ENCODE measurements around the gene PTPN4.

PTPN4 gene

GRCh38 chr2:119764832-119765231 lies 5.1 kb downstream of the PTPN4 start:
- H3K4me3 ChIP-seq (ENCODE audit: low read length): no peak overlapping the region
- no peak for TF ChIP-seq ZNF274 (IDR thresholded peaks at IDR 0.05; ENCODE audit: low read depth, low read length)

GRCh38 chr2:119765433-119766002 lies 5.8 kb downstream of the PTPN4 start:
- TF ChIP-seq ZNF274 (IDR thresholded peaks at IDR 0.05; ENCODE audit: low read depth, low read length): no peak
- H3K4me3 ChIP-seq (ENCODE audit: low read length): no peak overlapping the region

- TF ChIP-seq ZNF274 (IDR thresholded peaks at IDR 0.05; ENCODE audit: low read depth, low read length): no peak
- no peak overlapping the region for H3K4me3 ChIP-seq (ENCODE audit: low read length)
Observed at GRCh38 chr2:119766944-119767343, 7.2 kb downstream of the PTPN4 start.

- no peak for TF ChIP-seq ZNF274 (IDR thresholded peaks at IDR 0.05; ENCODE audit: low read depth, low read length)
- H3K4me3 ChIP-seq (ENCODE audit: low read length): no peak overlapping the region
Observed at GRCh38 chr2:119768742-119769141, 9.0 kb downstream of the PTPN4 start.

- H3K4me3 ChIP-seq (ENCODE audit: low read length): no peak overlapping the region
- no peak for TF ChIP-seq ZNF274 (IDR thresholded peaks at IDR 0.05; ENCODE audit: low read depth, low read length)
Observed at GRCh38 chr2:119769645-119770044, 9.9 kb downstream of the PTPN4 start.

GRCh38 chr2:119771331-119771730 lies 11.6 kb downstream of the PTPN4 start:
- H3K4me3 ChIP-seq (ENCODE audit: low read length): no peak overlapping the region
- no peak for TF ChIP-seq ZNF274 (IDR thresholded peaks at IDR 0.05; ENCODE audit: low read depth, low read length)

- H3K4me3 ChIP-seq (ENCODE audit: low read length): no peak overlapping the region
- TF ChIP-seq ZNF274 (IDR thresholded peaks at IDR 0.05; ENCODE audit: low read depth, low read length): no peak
Observed at GRCh38 chr2:119772128-119772527, 12.4 kb downstream of the PTPN4 start.

GRCh38 chr2:119772767-119773166 lies 13.0 kb downstream of the PTPN4 start:
- H3K4me3 ChIP-seq (ENCODE audit: low read length): no peak overlapping the region
- no peak for TF ChIP-seq ZNF274 (IDR thresholded peaks at IDR 0.05; ENCODE audit: low read depth, low read length)

- H3K4me3 ChIP-seq (ENCODE audit: low read length): no peak overlapping the region
- no peak for TF ChIP-seq ZNF274 (IDR thresholded peaks at IDR 0.05; ENCODE audit: low read depth, low read length)
Observed at GRCh38 chr2:119774026-119774425, 14.3 kb downstream of the PTPN4 start.

- H3K4me3 ChIP-seq (ENCODE audit: low read length): no peak overlapping the region
- no peak for TF ChIP-seq ZNF274 (IDR thresholded peaks at IDR 0.05; ENCODE audit: low read depth, low read length)
Observed at GRCh38 chr2:119775102-119775501, 15.4 kb downstream of the PTPN4 start.

- TF ChIP-seq ZNF274 (IDR thresholded peaks at IDR 0.05; ENCODE audit: low read depth, low read length): no peak
- H3K4me3 ChIP-seq (ENCODE audit: low read length): no peak overlapping the region
Observed at GRCh38 chr2:119782308-119783027, 22.7 kb downstream of the PTPN4 start.

- H3K4me3 ChIP-seq (ENCODE audit: low read length): no peak overlapping the region
- no peak for TF ChIP-seq ZNF274 (IDR thresholded peaks at IDR 0.05; ENCODE audit: low read depth, low read length)
Observed at GRCh38 chr2:119784876-119785275, 25.2 kb downstream of the PTPN4 start.

- H3K4me3 ChIP-seq (ENCODE audit: low read length): no peak overlapping the region
- no peak for TF ChIP-seq ZNF274 (IDR thresholded peaks at IDR 0.05; ENCODE audit: low read depth, low read length)
Observed at GRCh38 chr2:119786295-119786694, 26.6 kb downstream of the PTPN4 start.

- no peak for TF ChIP-seq ZNF274 (IDR thresholded peaks at IDR 0.05; ENCODE audit: low read depth, low read length)
- no peak overlapping the region for H3K4me3 ChIP-seq (ENCODE audit: low read length)
Observed at GRCh38 chr2:119788752-119789151, 29.0 kb downstream of the PTPN4 start.

GRCh38 chr2:119790466-119790865 lies 30.7 kb downstream of the PTPN4 start:
- no peak overlapping the region for H3K4me3 ChIP-seq (ENCODE audit: low read length)
- TF ChIP-seq ZNF274 (IDR thresholded peaks at IDR 0.05; ENCODE audit: low read depth, low read length): no peak

GRCh38 chr2:119792907-119793312 lies 33.2 kb downstream of the PTPN4 start:
- no peak for TF ChIP-seq ZNF274 (IDR thresholded peaks at IDR 0.05; ENCODE audit: low read depth, low read length)
- H3K4me3 ChIP-seq (ENCODE audit: low read length): no peak overlapping the region
